K562 (cell line): ENCODE results near the gene CLDN15. TPM values are rescaled to one million over a fixed set of nuclear protein-coding genes. Genes with fewer than 3 reads are reported as not detected.
A peak's percentile ranks its signal among the peaks of the same experiment; 100 is the strongest.

Experiments used
- ATAC-seq: fragments of 200-7000 bp; cut with Tn5 transposase; 3 replicates; pipeline ENCODE4 v1.9.1; 2020; ENCODE audit warnings: moderate library complexity
- BruUV-seq: library from RNA; stranded (reverse); fragments of 400-500 nt; replicated peaks from 2 replicates; lab custom pipeline; 2021; lab: Mats Ljungman, UMichigan
- CTCF ChIA-PET: fragments of 300-600 bp; formaldehyde crosslinking; extraction: SDS; loops from one replicate; lab custom pipeline; 2021; ENCODE audit warnings: low intra/inter-chr PET ratio; lab: Yijun Ruan, JAX
- POLR2A ChIA-PET: fragments of 300-600, 350-650 bp; sonication (Branson Sonifier 250); formaldehyde crosslinking; extraction: SDS; loops from one replicate; lab custom pipeline; 2021; ENCODE audit warnings: antibody characterized with exemption, inconsistent platforms; lab: Yijun Ruan, JAX
- DNase-seq, 4 experiments: peaks; one replicate each; pipeline versions ENCODE4 v3.0.0 to v3.0.0-alpha.2; 2011 to 2018; ENCODE audit warnings: low spot score in 3 of 4, mixed read lengths in 3 of 4; ENCODE audit errors: extremely low read depth in 1 of 4
- FAIRE-seq: peaks from 2 replicates; lab custom pipeline; 2011; peaks lifted over from hg19 to GRCh38; lab: Jason Lieb, UNC
- H2AFZ ChIP-seq: 2 replicates; pipeline ENCODE4 v1.6.0; 2011; ENCODE audit warnings: low read depth, low read length, control low read depth, inconsistent platforms
- H3K27ac ChIP-seq: fragments of 200-600 bp; 3 replicates; pipeline ENCODE4 v1.8.0; 2011; ENCODE audit warnings: low read depth, mild to moderate bottlenecking, control low read depth, inconsistent platforms, low read length, moderate library complexity, mixed read lengths; ENCODE audit errors: extremely low read depth
- H3K27me3 ChIP-seq, 2 experiments: fragments of 300-600 bp in 1 of 2; 2 replicates in 1 of 2; 3 replicates in 1 of 2; pipeline versions ENCODE4 v1.6.0 to v1.8.0; 2011; ENCODE audit warnings: inconsistent platforms in 2 of 2, low read length in 2 of 2, mild to moderate bottlenecking in 1 of 2, mixed read lengths in 1 of 2, moderate library complexity in 1 of 2; ENCODE audit not compliant: control insufficient read depth in 2 of 2, insufficient read depth in 2 of 2
- H3K36me3 ChIP-seq: fragments of 300-600 bp; 3 replicates; pipeline ENCODE4 v1.8.0; 2011; ENCODE audit warnings: mild to moderate bottlenecking, low read length, inconsistent platforms; ENCODE audit not compliant: control insufficient read depth, insufficient read depth
- H3K4me1 ChIP-seq, 2 experiments: fragments of 200-600 bp in 1 of 2; replicated peaks in 1 of 2; 2 replicates in 1 of 2; 3 replicates in 1 of 2; pipeline versions ENCODE4 v1.5.1 to v1.8.0; 2011; ENCODE audit warnings: inconsistent platforms in 2 of 2, low read length in 2 of 2, mild to moderate bottlenecking in 1 of 2, mixed read lengths in 1 of 2, moderate library complexity in 1 of 2; ENCODE audit not compliant: control insufficient read depth in 2 of 2, insufficient read depth in 2 of 2
- H3K4me2 ChIP-seq: 2 replicates; pipeline ENCODE4 v1.6.1; 2011; ENCODE audit warnings: low read length, control low read depth, inconsistent platforms, mixed read lengths; ENCODE audit not compliant: insufficient read depth
- H3K4me3 ChIP-seq: fragments of 200-600 bp; sonication (generic), shearing (Covaris generic); 2 replicates; pipeline ENCODE4 v1.5.1; 2016; ENCODE audit warnings: control low read depth, inconsistent platforms
- H3K79me2 ChIP-seq: fragments of 200-600 bp; 3 replicates; pipeline ENCODE4 v1.8.0; 2011; ENCODE audit warnings: low read length, inconsistent platforms; ENCODE audit not compliant: control insufficient read depth, insufficient read depth
- H3K9ac ChIP-seq, 2 experiments: 2 replicates each; pipeline versions ENCODE4 v1.6.0 to v1.6.1; 2011; ENCODE audit warnings: low read depth in 2 of 2, low read length in 2 of 2, control low read depth in 1 of 2, inconsistent platforms in 1 of 2, mild to moderate bottlenecking in 1 of 2, mixed read lengths in 1 of 2; ENCODE audit not compliant: insufficient read depth in 1 of 2
- H3K9me1 ChIP-seq: one replicate; pipeline ENCODE4 v1.6.0; 2011; ENCODE audit warnings: inconsistent platforms, mild to moderate bottlenecking, low read length, moderate library complexity; ENCODE audit not compliant: control insufficient read depth, insufficient read depth
- H3K9me3 ChIP-seq: replicated peaks from 2 replicates; pipeline ENCODE4 v1.5.1; 2011; ENCODE audit warnings: low read depth, low read length, inconsistent platforms; ENCODE audit not compliant: control insufficient read depth, insufficient read depth
- H4K20me1 ChIP-seq: replicated peaks from 2 replicates; pipeline ENCODE4 v1.6.1; 2011; ENCODE audit warnings: low read length, inconsistent platforms, mixed read lengths; ENCODE audit not compliant: control insufficient read depth, insufficient read depth
- CBX5 ChIP-seq: IDR thresholded peaks from 2 replicates; pipeline ENCODE4 v1.6.1; 2014; ENCODE audit warnings: low read depth, borderline replicate concordance
- CEBPB ChIP-seq: fragments of 450-650 bp; IDR thresholded peaks from 2 replicates; pipeline ENCODE4 v1.6.1; 2016; ENCODE audit warnings: missing genetic modification characterization, missing compliant biosample characterization
- CEBPG ChIP-seq, 3 experiments: fragments of 200-800 bp in 1 of 3; sonication (Bioruptor generic) in 1 of 3; sonication (generic) in 1 of 3; formaldehyde crosslinking in 1 of 3; IDR thresholded peaks in 2 of 3; conservative IDR thresholded peaks in 1 of 3; 2 replicates each; pipeline versions ENCODE4 v1.6.1 to v1.8.0; 2016 to 2022; ENCODE audit warnings: missing compliant biosample characterization in 2 of 3, missing genetic modification characterization in 2 of 3, mild to moderate bottlenecking in 1 of 3, missing genetic modification reagents in 1 of 3
- HNRNPL ChIP-seq: fragments of 200-400 bp; formaldehyde crosslinking; IDR thresholded peaks from 2 replicates; pipeline ENCODE4 v1.6.1; 2017; ENCODE audit warnings: low read depth, mild to moderate bottlenecking, low read length
- KLF10 ChIP-seq: fragments of 250-450 bp; sonication (Bioruptor Pico); IDR thresholded peaks from 2 replicates; pipeline ENCODE4 v1.6.1; 2021; ENCODE audit warnings: matching md5 sums
- PHF20 ChIP-seq: fragments of 450-650 bp; IDR thresholded peaks from 2 replicates; pipeline ENCODE4 v1.6.1; 2018; ENCODE audit not compliant: partially characterized antibody
- PTRF ChIP-seq: fragments of 450-650 bp; IDR thresholded peaks from 2 replicates; pipeline ENCODE4 v1.6.1; 2016; ENCODE audit warnings: mild to moderate bottlenecking, missing genetic modification characterization, missing compliant biosample characterization
- SP2 ChIP-seq: IDR thresholded peaks from 2 replicates; pipeline ENCODE4 v1.6.1; 2011; ENCODE audit warnings: mild to moderate bottlenecking, low read depth, low read length, moderate library complexity; ENCODE audit not compliant: poor library complexity, severe bottlenecking; ENCODE audit errors: extremely low read depth
- TBL1XR1 ChIP-seq, 2 experiments: IDR thresholded peaks; 2 replicates each; pipeline ENCODE4 v1.6.1; 2012; ENCODE audit warnings: improper control_type of control experiment in 2 of 2, low read length in 2 of 2, mild to moderate bottlenecking in 1 of 2
- YBX1 ChIP-seq: fragments of 450-650 bp; IDR thresholded peaks from 2 replicates; pipeline ENCODE4 v1.7.1; 2016; ENCODE audit warnings: mild to moderate bottlenecking
- ZNF384 ChIP-seq: IDR thresholded peaks from 2 replicates; pipeline ENCODE4 v1.6.1; 2012; ENCODE audit warnings: low read depth, low read length, improper control_type of control experiment
- WGBS: fragments of 100-300 bp; shearing (Covaris generic); methylation state at CpG from one replicate; pipeline ENCODE4 v1.1.6; 2016; ENCODE audit warnings: low coverage, mixed read lengths; ENCODE audit not compliant: insufficient coverage; ENCODE audit errors: missing lambda C conversion rate; 5-methylcytosine and 5-hydroxymethylcytosine counted together
- in situ Hi-C: fragments of 300-500 bp; cut with MboI; formaldehyde crosslinking; loops from 4 replicates; pipeline ENCODE4 v1.15.0; 2018; ENCODE audit warnings: inconsistent platforms, mixed read lengths
- intact Hi-C: fragments of 100-400 bp; cut with micrococcal nuclease; formaldehyde crosslinking; loops from 2 replicates; pipeline ENCODE4 v1.14.2; 2022
- polyA plus RNA-seq, 8 experiments: library from polyadenylated mRNA; depleted of rRNA in 4 of 8; stranded (reverse) in 5 of 8; unstranded in 3 of 8; fragments of >200 nt; fragmentation: Nextera tagmentation in 2 of 8; fragmentation: Illumina TruSeq in 1 of 8; extraction: Ambion mirVana in 2 of 8; extraction: Trizol in 1 of 8; gene quantifications; 2 replicates each; pipeline versions ENCODE4 v1.2.1 to v1.2.3, GENCODE V29; 2011 to 2014; ENCODE audit warnings: inconsistent platforms in 1 of 8, missing spikeins in 1 of 8
- total RNA-seq, 7 experiments: library from RNA; depleted of rRNA in 6 of 7; stranded (reverse); fragments of >200 nt in 6 of 7; fragmentation: Illumina TruSeq in 2 of 7; extraction: Trizol in 2 of 7; gene quantifications; 2 replicates each; pipeline versions ENCODE4 v1.2.1 to v1.2.3, GENCODE V29; 2011 to 2021; ENCODE audit warnings: low replicate concordance in 1 of 7
- TF ChIP-seq, protein P1 (sequence below): fragments of 250-450 bp; sonication (Bioruptor Pico); IDR thresholded peaks from 2 replicates; pipeline ENCODE4 v1.5.0; 2020; ENCODE audit warnings: mild to moderate bottlenecking, borderline replicate concordance
- TF ChIP-seq, protein P2 (sequence below): sonication (generic); formaldehyde crosslinking; IDR thresholded peaks from 2 replicates; pipeline ENCODE4 v1.9.0; 2022; ENCODE audit warnings: mild to moderate bottlenecking, missing genetic modification reagents
- TF ChIP-seq, protein P3 (sequence below), 2 experiments: fragments of 450-650 bp in 1 of 2; sonication (generic) in 1 of 2; formaldehyde crosslinking in 1 of 2; IDR thresholded peaks in 1 of 2; conservative IDR thresholded peaks in 1 of 2; 2 replicates each; pipeline versions ENCODE4 v1.6.1 to v1.8.1; 2016 to 2023; ENCODE audit warnings: mild to moderate bottlenecking in 2 of 2, moderate library complexity in 2 of 2, inconsistent platforms in 1 of 2, missing genetic modification reagents in 1 of 2

Gene CLDN15
- total and polyA plus RNA-seq, 9 of the 15 experiments (the other 6 are each of a cell fraction or from before 2014, with no cell fraction given): 0.32 to 14.5 (median 7.4) TPM

DNA sequence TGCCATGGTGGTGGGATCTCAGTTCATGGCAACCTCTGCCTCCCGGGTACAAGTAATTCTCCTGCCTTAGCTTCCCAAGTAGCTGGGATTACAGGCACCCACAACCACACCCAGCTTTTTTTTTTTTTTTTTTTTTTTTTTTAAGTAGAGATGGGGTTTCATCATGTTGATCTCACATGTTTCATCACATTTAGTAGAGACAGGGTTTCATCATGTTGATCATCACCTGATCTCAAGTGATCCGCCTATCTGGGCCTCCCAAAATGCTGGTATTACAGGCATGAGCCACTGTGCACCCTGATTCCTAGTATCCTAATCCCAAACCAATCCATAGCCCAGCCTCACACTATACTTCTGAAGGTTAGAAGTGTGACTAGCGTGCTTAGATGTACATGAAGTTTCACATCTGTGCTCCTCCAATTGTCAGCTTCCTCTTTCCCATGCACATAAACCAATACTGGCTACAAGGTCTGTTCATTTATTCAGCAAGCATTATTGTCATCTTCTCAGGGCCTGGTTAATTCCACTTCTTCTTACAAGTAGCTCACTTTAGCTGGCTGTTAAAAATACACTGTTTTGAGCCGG is 50.7 kb downstream of the CLDN15 start:
- Histone ChIP-seq H3K4me3 (no peak overlapping the region), H2AFZ (no peak overlapping the region), H3K27me3 (peaks cover 0 to 3% of the 10 kb centered on the region in 2 experiments; a peak in 2 of 5 replicates), H4K20me1 (no peaks in the 10 kb centered on the region), H3K36me3 (no peaks in the 10 kb centered on the region), H3K27ac (no peak overlapping the region), H3K9me1 (no peaks in the 10 kb centered on the region), H3K9ac (no peak overlapping the region), H3K9me3 (no peaks in the 10 kb centered on the region), H3K79me2 (no peaks in the 10 kb centered on the region), H3K4me2 (no peak overlapping the region), H3K4me1 (peaks cover 0 to 7% of the 10 kb centered on the region in 2 experiments; a peak in 3 of 5 replicates)
- WGBS: 35% methylated on average over 4 of the region's 4 CpGs
- BruUV-seq: no TSS peak
- DNase-seq (no peak), ATAC-seq (no peak), FAIRE-seq (no peak)
- TF ChIP-seq TBL1XR1 (IDR thresholded peaks at IDR 0.05; ENCODE audit: low read length in 2 of 2) (no peak), CEBPG (CRISPR knock-in tag; IDR thresholded peaks at IDR 0.05) (no peak), CEBPG (tag; conservative IDR thresholded peaks at IDR 0.05 in 1 of 2, IDR thresholded peaks at IDR 0.05 in 1 of 2) (peak in 1 of 2 experiments; percentile 88; a peak in 2 of 4 replicates), PTRF (tag) (no peak), SP2 (no peak), YBX1 (no peak), CBX5 (no peak), HNRNPL (no peak), PHF20 (no peak), CEBPB (0 out of 2 replicates have a peak, but pooled peaks have one; percentile 18), KLF10 (CRISPR knock-in tag) (no peak), ZNF384 (0 out of 2 replicates have a peak, but pooled peaks have one; percentile 53)
- TF ChIP-seq, protein P1, sequence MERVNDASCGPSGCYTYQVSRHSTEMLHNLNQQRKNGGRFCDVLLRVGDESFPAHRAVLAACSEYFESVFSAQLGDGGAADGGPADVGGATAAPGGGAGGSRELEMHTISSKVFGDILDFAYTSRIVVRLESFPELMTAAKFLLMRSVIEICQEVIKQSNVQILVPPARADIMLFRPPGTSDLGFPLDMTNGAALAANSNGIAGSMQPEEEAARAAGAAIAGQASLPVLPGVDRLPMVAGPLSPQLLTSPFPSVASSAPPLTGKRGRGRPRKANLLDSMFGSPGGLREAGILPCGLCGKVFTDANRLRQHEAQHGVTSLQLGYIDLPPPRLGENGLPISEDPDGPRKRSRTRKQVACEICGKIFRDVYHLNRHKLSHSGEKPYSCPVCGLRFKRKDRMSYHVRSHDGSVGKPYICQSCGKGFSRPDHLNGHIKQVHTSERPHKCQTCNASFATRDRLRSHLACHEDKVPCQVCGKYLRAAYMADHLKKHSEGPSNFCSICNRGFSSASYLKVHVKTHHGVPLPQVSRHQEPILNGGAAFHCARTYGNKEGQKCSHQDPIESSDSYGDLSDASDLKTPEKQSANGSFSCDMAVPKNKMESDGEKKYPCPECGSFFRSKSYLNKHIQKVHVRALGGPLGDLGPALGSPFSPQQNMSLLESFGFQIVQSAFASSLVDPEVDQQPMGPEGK (CRISPR knock-in tag): no peak
- TF ChIP-seq, protein P2, sequence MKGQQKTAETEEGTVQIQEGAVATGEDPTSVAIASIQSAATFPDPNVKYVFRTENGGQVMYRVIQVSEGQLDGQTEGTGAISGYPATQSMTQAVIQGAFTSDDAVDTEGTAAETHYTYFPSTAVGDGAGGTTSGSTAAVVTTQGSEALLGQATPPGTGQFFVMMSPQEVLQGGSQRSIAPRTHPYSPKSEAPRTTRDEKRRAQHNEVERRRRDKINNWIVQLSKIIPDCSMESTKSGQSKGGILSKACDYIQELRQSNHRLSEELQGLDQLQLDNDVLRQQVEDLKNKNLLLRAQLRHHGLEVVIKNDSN: no peak
- TF ChIP-seq, protein P3, sequence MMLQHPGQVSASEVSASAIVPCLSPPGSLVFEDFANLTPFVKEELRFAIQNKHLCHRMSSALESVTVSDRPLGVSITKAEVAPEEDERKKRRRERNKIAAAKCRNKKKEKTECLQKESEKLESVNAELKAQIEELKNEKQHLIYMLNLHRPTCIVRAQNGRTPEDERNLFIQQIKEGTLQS (IDR thresholded peaks at IDR 0.05): peak; percentile 48; the same call in 1 of the 2 replicates
- TF ChIP-seq, protein P3 (CRISPR knock-in tag; conservative IDR thresholded peaks at IDR 0.05): no peak
- ChIA-PET CTCF (no interaction called here), POLR2A (no interaction called here)
- intact Hi-C loops (loop anchor here (5.0 kb wide), 1 partner anchor 290 kb away; the partner anchor contains the start of gene ACHE), in situ Hi-C loops (no loop called here)
